Measurements from ENCODE around the gene DNAL1. TPM values are rescaled to one million over a fixed set of nuclear protein-coding genes. Genes with fewer than 3 reads are reported as not detected.

The DNAL1 gene
- total RNA-seq, 1 experiment from 2014 or later: 12.2 TPM

DNA sequence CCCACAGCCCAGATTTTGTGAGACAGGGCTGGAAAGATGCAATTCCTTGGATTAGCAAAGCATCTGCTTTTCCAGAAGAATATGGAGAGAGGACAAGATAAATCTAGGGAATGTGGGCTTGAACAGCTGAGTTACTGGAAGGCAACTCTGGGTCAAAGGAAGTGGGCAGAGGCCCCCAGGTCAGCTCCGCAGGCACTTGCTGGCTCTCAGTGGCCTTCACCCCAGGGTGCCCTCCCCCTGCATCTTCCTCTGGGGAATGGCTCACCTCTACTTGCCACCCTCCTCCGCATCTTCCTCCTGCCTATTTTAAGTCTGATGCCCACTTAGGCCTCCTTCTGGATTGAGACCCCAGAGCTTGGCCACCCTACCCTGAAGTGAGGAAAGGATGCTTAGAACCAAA is 79.9 kb downstream of the DNAL1 start:
- CTCF ChIA-PET: no interaction called here
- POLR2A ChIA-PET: no interaction called here
- H3K36me3 ChIP-seq (ENCODE audit: control insufficient read depth, insufficient read depth, low read length): peaks cover 15% of the 10 kb centered on the region
- no TSS peak for BruUV-seq (replicated peaks)
- no peak for DNase-seq
- intact Hi-C loops (cut with micrococcal nuclease; ENCODE audit: unreplicated experiment): no loop called here
- peaks cover 12% of the 10 kb centered on the region for H3K4me1 ChIP-seq
- Mint-ChIP-seq H3K36me3 (ENCODE audit: insufficient read depth, unreplicated experiment) (peaks cover 79% of the 10 kb centered on the region), H3K9me3 (ENCODE audit: unreplicated experiment) (no peaks in the 10 kb centered on the region), H3K27me3 (ENCODE audit: insufficient read depth, unreplicated experiment) (no peaks in the 10 kb centered on the region), H3K4me3 (ENCODE audit: unreplicated experiment) (no peak overlapping the region), H3K27ac (ENCODE audit: unreplicated experiment) (no peak overlapping the region), H3K4me1 (ENCODE audit: low read depth, unreplicated experiment) (peaks cover 5% of the 10 kb centered on the region)
- H3K27me3 ChIP-seq (replicated peaks; ENCODE audit: control insufficient read depth, insufficient read depth, low read length): no peaks in the 10 kb centered on the region
- TF ChIP-seq, protein P1, sequence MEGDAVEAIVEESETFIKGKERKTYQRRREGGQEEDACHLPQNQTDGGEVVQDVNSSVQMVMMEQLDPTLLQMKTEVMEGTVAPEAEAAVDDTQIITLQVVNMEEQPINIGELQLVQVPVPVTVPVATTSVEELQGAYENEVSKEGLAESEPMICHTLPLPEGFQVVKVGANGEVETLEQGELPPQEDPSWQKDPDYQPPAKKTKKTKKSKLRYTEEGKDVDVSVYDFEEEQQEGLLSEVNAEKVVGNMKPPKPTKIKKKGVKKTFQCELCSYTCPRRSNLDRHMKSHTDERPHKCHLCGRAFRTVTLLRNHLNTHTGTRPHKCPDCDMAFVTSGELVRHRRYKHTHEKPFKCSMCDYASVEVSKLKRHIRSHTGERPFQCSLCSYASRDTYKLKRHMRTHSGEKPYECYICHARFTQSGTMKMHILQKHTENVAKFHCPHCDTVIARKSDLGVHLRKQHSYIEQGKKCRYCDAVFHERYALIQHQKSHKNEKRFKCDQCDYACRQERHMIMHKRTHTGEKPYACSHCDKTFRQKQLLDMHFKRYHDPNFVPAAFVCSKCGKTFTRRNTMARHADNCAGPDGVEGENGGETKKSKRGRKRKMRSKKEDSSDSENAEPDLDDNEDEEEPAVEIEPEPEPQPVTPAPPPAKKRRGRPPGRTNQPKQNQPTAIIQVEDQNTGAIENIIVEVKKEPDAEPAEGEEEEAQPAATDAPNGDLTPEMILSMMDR (IDR thresholded peaks at IDR 0.05; ENCODE audit: insufficient read depth in 1 of 2, low read depth in 1 of 2, low read length in 1 of 2, severe bottlenecking in 1 of 2, unreplicated experiment in 1 of 2): no peak
- no peaks in the 10 kb centered on the region for H3K9me3 ChIP-seq
- no peak overlapping the region for H3K4me3 ChIP-seq (ENCODE audit: low read depth, low read length)

DNA sequence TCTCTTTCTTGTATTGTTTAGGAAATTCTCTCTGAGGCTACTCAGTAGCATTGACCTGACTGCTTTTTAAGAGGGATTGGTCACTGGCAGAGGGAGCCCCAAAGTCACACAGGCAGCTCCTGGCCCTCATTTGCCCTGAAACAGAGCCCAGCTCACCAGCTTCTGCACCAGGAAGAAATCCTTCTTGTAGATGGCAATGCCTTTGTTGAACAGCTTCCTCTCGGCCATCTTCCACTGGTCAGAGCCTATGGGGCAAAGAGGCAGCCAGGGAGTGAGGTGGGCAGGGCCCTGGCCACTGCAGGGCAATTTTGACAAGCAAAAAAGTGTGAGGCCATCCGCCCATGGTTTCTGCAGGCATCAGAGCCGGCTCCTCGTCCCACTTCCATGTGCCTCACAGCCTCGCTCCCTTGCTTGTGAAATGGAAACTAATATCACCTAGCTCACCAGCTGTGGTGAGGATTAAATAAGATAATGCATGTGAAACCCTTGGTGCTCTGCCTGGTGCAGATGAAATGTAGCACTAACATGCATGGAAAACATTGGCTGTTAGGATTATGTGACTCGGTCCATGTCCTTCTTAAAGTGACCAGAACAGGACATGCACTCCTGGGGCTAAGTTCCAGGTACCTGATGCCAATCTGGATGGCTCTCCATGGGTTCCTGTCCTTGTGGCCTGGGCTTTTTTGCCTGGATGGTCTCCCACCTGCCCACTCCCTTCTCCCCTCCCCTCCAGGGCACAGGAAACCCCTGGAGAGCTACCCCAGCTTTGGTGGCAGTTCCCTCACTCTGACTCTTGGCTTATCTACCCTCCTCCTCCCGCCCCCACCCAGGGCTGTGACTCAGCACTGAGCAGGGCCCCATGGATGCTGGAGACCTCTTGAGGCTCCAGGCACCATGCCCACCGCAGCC is 80.6 kb downstream of the DNAL1 start:
- Histone ChIP-seq H3K27me3 (replicated peaks; ENCODE audit: control insufficient read depth, insufficient read depth, low read length) (no peaks in the 10 kb centered on the region), H3K36me3 (ENCODE audit: control insufficient read depth, insufficient read depth, low read length) (peaks cover 15% of the 10 kb centered on the region), H3K9me3 (no peaks in the 10 kb centered on the region), H3K4me1 (peaks cover 19% of the 10 kb centered on the region), H3K4me3 (ENCODE audit: low read depth, low read length) (no peak overlapping the region)
- intact Hi-C loops (cut with micrococcal nuclease; ENCODE audit: unreplicated experiment): no loop called here
- TF ChIP-seq, protein P1 (IDR thresholded peaks at IDR 0.05; ENCODE audit: insufficient read depth in 1 of 2, low read depth in 1 of 2, low read length in 1 of 2, severe bottlenecking in 1 of 2, unreplicated experiment in 1 of 2): no peak
- no TSS peak for BruUV-seq (replicated peaks)
- DNase-seq: no peak
- ChIA-PET CTCF (no interaction called here), POLR2A (no interaction called here)
- Mint-ChIP-seq H3K4me1 (ENCODE audit: low read depth, unreplicated experiment) (peaks cover 5% of the 10 kb centered on the region), H3K27ac (ENCODE audit: unreplicated experiment) (no peak overlapping the region), H3K27me3 (ENCODE audit: insufficient read depth, unreplicated experiment) (no peaks in the 10 kb centered on the region), H3K36me3 (ENCODE audit: insufficient read depth, unreplicated experiment) (peaks cover 81% of the 10 kb centered on the region), H3K9me3 (ENCODE audit: unreplicated experiment) (no peaks in the 10 kb centered on the region), H3K4me3 (ENCODE audit: unreplicated experiment) (no peak overlapping the region)

DNA sequence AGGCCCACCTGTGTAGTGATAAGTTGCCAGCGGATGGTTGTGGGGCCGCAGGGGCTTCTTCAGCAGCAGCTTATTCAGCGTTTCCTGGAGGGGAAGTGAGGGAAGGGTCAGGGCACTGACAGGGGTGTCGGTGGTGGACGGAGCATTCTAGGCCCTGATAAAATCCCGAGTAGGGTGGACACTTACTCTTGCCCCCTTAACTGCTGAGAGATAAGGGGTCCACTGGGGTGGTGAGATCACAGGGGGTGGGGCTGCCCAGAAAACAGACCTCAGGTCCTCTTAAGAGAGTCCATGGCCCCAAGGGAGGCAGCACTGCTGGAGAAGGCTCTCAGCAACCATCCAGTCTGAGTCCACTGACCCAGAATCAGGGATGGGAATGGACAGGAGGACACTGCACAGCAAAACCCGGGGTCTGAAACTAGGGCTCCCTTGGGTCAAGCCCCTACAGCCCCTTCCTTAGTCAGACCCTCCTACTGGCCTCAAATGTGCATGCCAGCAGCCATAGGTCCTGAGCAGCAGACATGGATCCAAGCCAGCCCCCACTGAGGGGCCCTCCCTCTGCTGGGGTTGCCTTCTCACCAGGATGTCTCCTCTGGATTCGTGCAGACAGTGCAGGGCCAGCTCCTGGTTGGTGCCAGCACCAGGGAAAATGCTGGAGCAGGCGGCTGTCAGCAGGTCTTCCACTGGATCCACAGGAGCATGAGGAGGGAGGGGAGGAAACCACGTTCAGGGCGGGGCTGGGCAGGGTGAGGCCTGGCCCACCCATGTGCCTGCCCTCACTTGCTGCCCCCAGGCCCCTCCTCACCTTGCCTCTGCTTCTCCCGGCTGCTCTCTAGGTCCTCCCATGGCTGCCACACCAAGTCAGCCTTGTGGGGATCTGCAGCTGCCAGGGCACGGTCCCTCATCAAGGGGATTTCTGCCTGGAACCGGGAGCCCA is 81.5 kb downstream of the DNAL1 start:
- Mint-ChIP-seq H3K27me3 (ENCODE audit: insufficient read depth, unreplicated experiment) (no peaks in the 10 kb centered on the region), H3K27ac (ENCODE audit: unreplicated experiment) (no peak overlapping the region), H3K36me3 (ENCODE audit: insufficient read depth, unreplicated experiment) (peaks cover 84% of the 10 kb centered on the region), H3K4me3 (ENCODE audit: unreplicated experiment) (no peak overlapping the region), H3K4me1 (ENCODE audit: low read depth, unreplicated experiment) (peaks cover 5% of the 10 kb centered on the region), H3K9me3 (ENCODE audit: unreplicated experiment) (no peaks in the 10 kb centered on the region)
- no peaks in the 10 kb centered on the region for H3K27me3 ChIP-seq (replicated peaks; ENCODE audit: control insufficient read depth, insufficient read depth, low read length)
- intact Hi-C loops (cut with micrococcal nuclease; ENCODE audit: unreplicated experiment): no loop called here
- peaks cover 21% of the 10 kb centered on the region for H3K4me1 ChIP-seq
- H3K9me3 ChIP-seq: no peaks in the 10 kb centered on the region
- CTCF ChIA-PET: interaction anchor here (1.0 kb wide), 1 partner anchor 218 kb away, joined by 3 read pairs; no protein-coding TSS in a partner anchor
- DNase-seq: no peak
- H3K36me3 ChIP-seq (ENCODE audit: control insufficient read depth, insufficient read depth, low read length): peaks cover 13% of the 10 kb centered on the region
- no peak overlapping the region for H3K4me3 ChIP-seq (ENCODE audit: low read depth, low read length)
- POLR2A ChIA-PET: interaction anchor here (0.6 kb wide), 1 partner anchor 156 kb away, joined by 7 read pairs; no protein-coding TSS in a partner anchor
- TF ChIP-seq, protein P1 (IDR thresholded peaks at IDR 0.05; ENCODE audit: insufficient read depth in 1 of 2, low read depth in 1 of 2, low read length in 1 of 2, severe bottlenecking in 1 of 2, unreplicated experiment in 1 of 2): no peak
- BruUV-seq (replicated peaks): no TSS peak
